NCI-H2196 treated with DMSO at 0.1 percent for 48 hours (cell line): Measurements from ENCODE around the gene DLEU7.

Experiments
- DNase-seq: peaks from one replicate; lab custom pipeline; 2025; ENCODE audit not compliant: unreplicated experiment; lab: John Stamatoyannopoulos, UW

The DLEU7 gene

DNA sequence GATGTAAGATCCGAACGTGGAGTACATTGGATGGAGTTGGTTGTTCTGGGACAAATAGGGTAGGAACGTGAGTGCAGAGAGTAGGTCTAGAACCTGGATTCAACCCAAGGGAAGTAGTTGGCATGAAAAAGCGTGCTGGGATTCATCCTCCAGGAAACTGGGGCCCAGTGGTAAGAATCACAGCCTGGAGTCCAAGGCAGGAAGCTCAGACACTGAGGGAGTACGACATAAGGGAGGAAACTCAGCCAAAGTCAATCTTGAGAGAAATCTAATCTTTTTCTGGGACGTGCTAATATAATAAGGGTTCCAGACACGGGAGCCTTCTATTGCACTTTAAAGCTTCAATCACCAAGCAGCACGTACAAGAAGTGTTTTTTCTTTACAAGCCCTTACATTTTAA lies 46.4 kb downstream of the DLEU7 start:
- DNase-seq, result no peak

- DNase-seq, result no peak
Measured at GRCh38 chr13:50796463-50796862, 47.0 kb downstream of the DLEU7 start.

- no peak for DNase-seq
Measured at GRCh38 chr13:50794226-50794625, 49.3 kb downstream of the DLEU7 start.

GRCh38 chr13:50793026-50793425 lies 50.5 kb downstream of the DLEU7 start:
- no peak for DNase-seq

- no peak for DNase-seq
Measured at GRCh38 chr13:50788551-50789210, 54.8 kb downstream of the DLEU7 start.

DNA sequence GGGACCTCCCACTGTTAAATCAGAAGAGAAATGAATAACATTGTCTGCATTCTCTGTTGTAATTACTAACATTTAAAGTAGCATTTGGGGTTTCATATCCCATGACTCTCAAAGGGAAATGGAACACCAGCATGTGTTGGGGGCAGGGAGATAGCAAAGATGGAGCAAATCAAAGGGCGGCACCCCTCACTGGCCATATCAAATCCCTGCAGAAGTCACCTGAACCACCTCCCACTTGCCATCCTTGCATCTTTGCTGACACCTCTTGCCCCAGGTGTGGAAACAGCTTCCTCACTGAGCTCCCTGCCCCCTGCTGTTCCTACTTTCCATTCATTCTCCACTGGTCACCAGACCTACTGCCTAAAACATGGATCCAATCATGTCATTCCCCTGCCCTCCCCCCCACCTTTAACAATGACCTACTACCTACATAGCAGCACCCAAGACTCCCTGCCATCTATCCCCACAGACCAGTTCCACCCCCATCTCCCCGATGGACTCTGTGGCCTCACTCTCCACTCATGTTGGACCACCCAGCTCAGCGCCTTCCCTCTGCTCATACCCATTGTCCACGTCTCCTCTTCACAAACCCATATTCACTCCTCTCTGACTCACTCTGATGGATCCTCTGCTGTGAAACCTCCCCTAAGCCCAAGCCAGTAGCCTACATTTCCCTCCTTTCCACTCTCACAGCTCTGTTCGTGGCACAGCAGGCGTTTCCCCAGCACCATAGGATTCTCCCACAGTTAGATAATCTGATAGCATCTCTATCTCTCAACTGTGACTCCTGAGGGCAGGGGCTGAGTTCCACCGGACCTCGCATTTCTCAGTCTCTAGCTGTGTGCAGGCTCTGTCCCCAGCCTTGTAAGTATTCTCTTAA lies 55.9 kb downstream of the DLEU7 start:
- DNase-seq, result no peak

GRCh38 chr13:50783717-50784290 lies 59.7 kb downstream of the DLEU7 start:
- no peak for DNase-seq

DNA sequence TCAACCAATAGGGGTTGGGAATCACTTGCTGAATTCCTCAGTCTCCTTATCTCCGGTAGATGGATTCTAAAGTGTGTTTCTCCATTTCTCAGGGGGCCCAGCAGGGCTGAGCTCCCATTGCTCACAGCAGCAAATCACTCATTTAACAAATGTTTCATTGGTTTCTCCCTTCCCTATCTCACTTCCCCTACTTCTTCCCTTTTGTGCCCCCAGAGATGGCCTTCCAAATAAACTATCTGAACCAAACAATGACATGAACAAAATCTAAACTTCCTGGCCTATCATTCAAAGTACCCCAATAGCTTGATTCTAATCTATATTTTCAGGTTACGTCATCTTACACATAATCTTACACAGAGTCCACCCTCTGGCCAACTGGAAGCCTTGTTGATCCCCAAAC lies 60.4 kb downstream of the DLEU7 start:
- no peak for DNase-seq

- no peak for DNase-seq
Measured at GRCh38 chr13:50780201-50781015, 63.1 kb downstream of the DLEU7 start.

GRCh38 chr13:50779443-50780200 lies 63.9 kb downstream of the DLEU7 start:
- no peak for DNase-seq
